PC-9 (cell line): ENCODE data around the gene RAD1. TPM values are rescaled to one million over a fixed set of nuclear protein-coding genes. Genes with fewer than 3 reads are reported as not detected.

Source experiments
- BruUV-seq: library from RNA; stranded (reverse); fragments of 400-500 nt; replicated peaks from 2 replicates; lab custom pipeline; 2021; lab: Mats Ljungman, UMichigan
- CTCF ChIA-PET: fragments of 300-600 bp; sonication (Branson Sonifier 250); formaldehyde crosslinking; loops from one replicate; lab custom pipeline; 2022; ENCODE audit warnings: antibody characterized with exemption; lab: Charles Lee
- POLR2A ChIA-PET: fragments of 300-600 bp; sonication (Branson Sonifier 250); formaldehyde crosslinking; loops from one replicate; lab custom pipeline; 2022; ENCODE audit warnings: antibody characterized with exemption; ENCODE audit not compliant: unreplicated experiment; lab: Charles Lee
- DNase-seq, 2 experiments: peaks; one replicate each; pipeline versions ENCODE4 v3.0.0 to v3.0.0-alpha.2; 2015 to 2022; ENCODE audit warnings: mixed read lengths in 1 of 2
- H2AFZ ChIP-seq: fragments of 200-600 bp; sonication (generic); 2 replicates; pipeline ENCODE4 v1.8.1; 2017; ENCODE audit warnings: antibody characterized with exemption
- H3F3A ChIP-seq: fragments of 200-600 bp; sonication (generic); 2 replicates; pipeline ENCODE4 v1.8.1; 2017; ENCODE audit warnings: antibody characterized with exemption, mild to moderate bottlenecking, low read depth; ENCODE audit not compliant: insufficient read depth
- H3K27ac ChIP-seq: fragments of 200-600 bp; sonication (generic); 2 replicates; pipeline ENCODE4 v1.6.1; 2016; ENCODE audit warnings: mixed run types
- H3K27me3 ChIP-seq: fragments of 200-600 bp; sonication (generic); 2 replicates; pipeline ENCODE4 v1.6.1; 2016; ENCODE audit warnings: low read depth, mixed run types; ENCODE audit not compliant: insufficient read depth
- H3K36me3 ChIP-seq: fragments of 200-600 bp; sonication (generic); 2 replicates; pipeline ENCODE4 v1.6.1; 2016; ENCODE audit warnings: low read depth, mixed run types
- H3K4me1 ChIP-seq: fragments of 200-600 bp; sonication (generic); replicated peaks from 2 replicates; pipeline ENCODE4 v1.6.1; 2016; ENCODE audit warnings: mixed run types; ENCODE audit not compliant: insufficient read depth
- H3K4me2 ChIP-seq: fragments of 200-600 bp; sonication (generic); 2 replicates; pipeline ENCODE4 v1.6.1; 2017; ENCODE audit warnings: mixed run types
- H3K4me3 ChIP-seq: fragments of 200-600 bp; sonication (generic); 2 replicates; pipeline ENCODE4 v1.6.1; 2016; ENCODE audit warnings: mixed run types
- H3K79me2 ChIP-seq: fragments of 200-600 bp; sonication (generic); 2 replicates; pipeline ENCODE4 v1.6.1; 2017; ENCODE audit warnings: low read depth, mixed run types
- H3K9me2 ChIP-seq: fragments of 200-600 bp; sonication (generic); 2 replicates; pipeline ENCODE4 v1.8.1; 2017; ENCODE audit warnings: mild to moderate bottlenecking; ENCODE audit not compliant: insufficient read depth
- H3K9me3 ChIP-seq: fragments of 200-600 bp; sonication (generic); 2 replicates; pipeline ENCODE4 v1.8.1; 2016; ENCODE audit warnings: low read depth; ENCODE audit not compliant: insufficient read depth
- H4K20me1 ChIP-seq: fragments of 200-600 bp; sonication (generic); 2 replicates; pipeline ENCODE4 v1.8.1; 2017; ENCODE audit not compliant: insufficient read depth
- CTCF ChIP-seq: fragments of 200-600 bp; sonication (generic); conservative IDR thresholded peaks from 2 replicates; pipeline ENCODE4 v1.6.1; 2017; ENCODE audit warnings: mixed run types, antibody characterized with exemption, mild to moderate bottlenecking, moderate library complexity
- EZH2 ChIP-seq: fragments of 200-600 bp; sonication (generic); IDR thresholded peaks from 2 replicates; pipeline ENCODE4 v1.8.0; 2017; ENCODE audit warnings: antibody characterized with exemption, low read depth
- intact Hi-C: fragments of 100-400 bp; cut with micrococcal nuclease; formaldehyde crosslinking; loops from one replicate; pipeline ENCODE4 v1.10.0; 2022; ENCODE audit not compliant: unreplicated experiment
- total RNA-seq: library from RNA; stranded (reverse); gene quantifications from 2 replicates; pipeline ENCODE4 v1.2.3, GENCODE V29; 2021

Gene RAD1
- total RNA-seq, 1 experiment from 2014 or later = 63.0 TPM

- Histone ChIP-seq H3K27me3 (no peaks in the 10 kb centered on the region), H3K9me2 (no peaks in the 10 kb centered on the region), H2AFZ (peak overlapping the region; percentile 85), H3K4me3 (peak overlapping the region; percentile 64), H3K36me3 (peaks cover 17% of the 10 kb centered on the region), H4K20me1 (peaks cover 3% of the 10 kb centered on the region; the same call in 1 of the 2 replicates), H3K4me1 (peaks cover 20% of the 10 kb centered on the region), H3K9me3 (no peaks in the 10 kb centered on the region), H3K79me2 (peaks cover 57% of the 10 kb centered on the region), H3K4me2 (peak overlapping the region; percentile 82), H3F3A (peaks cover 44% of the 10 kb centered on the region), H3K27ac (peak overlapping the region; percentile 70)
- no peak for DNase-seq
- TF ChIP-seq CTCF (no peak), EZH2 (no peak)
- no TSS peak for BruUV-seq
- ChIA-PET POLR2A (interaction anchor here (0.6 kb wide), 1 partner anchor 1162 kb away, joined by 3 read pairs; no protein-coding TSS in a partner anchor), CTCF (interaction anchor here (0.6 to 1.0 kb wide), 2 partner anchors 25 to 445 kb away, joined by 4 to 5 read pairs; no protein-coding TSS in a partner anchor)
- intact Hi-C loops = loop anchor here (2.0 to 5.0 kb wide), 2 partner anchors 14 to 1221 kb away; partner anchors contain the start of genes LMBRD2 and SKP2
Measured at GRCh38 chr5:34930870-34931269, 15.6 kb upstream of the RAD1 start.

GRCh38 chr5:34930462-34930844 is 15.1 kb upstream of the RAD1 start:
- peaks cover 44% of the 10 kb centered on the region for H3F3A ChIP-seq
- H3K9me3 ChIP-seq = no peaks in the 10 kb centered on the region
- peak overlapping the region; percentile 64 for H3K4me3 ChIP-seq
- peak overlapping the region; percentile 82 for H3K4me2 ChIP-seq
- H3K79me2 ChIP-seq = peaks cover 60% of the 10 kb centered on the region
- DNase-seq = peak in 1 of 2 experiments; percentile 58
- intact Hi-C loops = loop anchor here (2.0 to 5.0 kb wide), 2 partner anchors 14 to 1222 kb away; partner anchors contain the start of genes LMBRD2 and SKP2
- ChIA-PET CTCF (interaction anchor here (0.6 to 1.9 kb wide), 3 partner anchors 15 to 444 kb away, joined by 4 to 13 read pairs (median 5); partner anchors contain the start of genes BRIX1 and RAD1), POLR2A (interaction anchor here (0.6 to 2.1 kb wide), 4 partner anchors 15 to 1162 kb away, joined by 3 to 87 read pairs (median 7); partner anchors contain the start of genes BRIX1 and RAD1)
- BruUV-seq = TSS peak; percentile 53
- peaks cover 3% of the 10 kb centered on the region; the same call in 1 of the 2 replicates for H4K20me1 ChIP-seq
- peaks cover 20% of the 10 kb centered on the region for H3K4me1 ChIP-seq
- TF ChIP-seq CTCF (0 out of 2 replicates have a peak, but pooled peaks have one; percentile 30), EZH2 (no peak)
- H3K27ac ChIP-seq = peak overlapping the region; percentile 70
- peak overlapping the region; percentile 85 for H2AFZ ChIP-seq
- H3K27me3 ChIP-seq = no peaks in the 10 kb centered on the region
- H3K36me3 ChIP-seq = peaks cover 17% of the 10 kb centered on the region
- no peaks in the 10 kb centered on the region for H3K9me2 ChIP-seq

GRCh38 chr5:34929720-34930461 is 14.6 kb upstream of the RAD1 start:
- Histone ChIP-seq H3F3A (peaks cover 49% of the 10 kb centered on the region), H3K4me3 (peak overlapping the region; percentile 64), H3K9me3 (no peaks in the 10 kb centered on the region), H3K27me3 (no peaks in the 10 kb centered on the region), H3K79me2 (peaks cover 62% of the 10 kb centered on the region), H3K36me3 (peaks cover 22% of the 10 kb centered on the region), H4K20me1 (peaks cover 3% of the 10 kb centered on the region), H3K4me2 (peak overlapping the region; percentile 82), H3K4me1 (peaks cover 24% of the 10 kb centered on the region), H3K27ac (peak overlapping the region; percentile 70), H2AFZ (peak overlapping the region; percentile 85), H3K9me2 (no peaks in the 10 kb centered on the region)
- ChIA-PET CTCF (interaction anchor here (0.6 to 1.9 kb wide), 9 partner anchors 14 to 444 kb away, joined by 3 to 15 read pairs (median 5); partner anchors contain the start of genes BRIX1 and RAD1), POLR2A (interaction anchor here (0.5 to 2.1 kb wide), 24 partner anchors 9 to 1754 kb away, joined by 3 to 87 read pairs (median 6); partner anchors contain the start of genes BRIX1, RAD1 and SPEF2)
- peak; percentile 88 to 99 for DNase-seq
- BruUV-seq = no TSS peak
- intact Hi-C loops = loop anchor here (1.0 to 10.0 kb wide), 7 partner anchors 15 to 1945 kb away; partner anchors contain the start of genes ADAMTS12, AMACR, BRIX1 and LMBRD2
- TF ChIP-seq CTCF (no peak; the same call in 1 of the 2 replicates), EZH2 (no peak)
